ENCODE data around the gene FAM9A. TPM values are rescaled to one million over a fixed set of nuclear protein-coding genes. Genes with fewer than 3 reads are reported as not detected.
A peak's percentile ranks its signal among the peaks of the same experiment; 100 is the strongest.

The FAM9A gene
- total and polyA plus RNA-seq, 2 of the 13 experiments (the other 11 are each of a cell fraction or from before 2014, with no cell fraction given), result not detected

DNA sequence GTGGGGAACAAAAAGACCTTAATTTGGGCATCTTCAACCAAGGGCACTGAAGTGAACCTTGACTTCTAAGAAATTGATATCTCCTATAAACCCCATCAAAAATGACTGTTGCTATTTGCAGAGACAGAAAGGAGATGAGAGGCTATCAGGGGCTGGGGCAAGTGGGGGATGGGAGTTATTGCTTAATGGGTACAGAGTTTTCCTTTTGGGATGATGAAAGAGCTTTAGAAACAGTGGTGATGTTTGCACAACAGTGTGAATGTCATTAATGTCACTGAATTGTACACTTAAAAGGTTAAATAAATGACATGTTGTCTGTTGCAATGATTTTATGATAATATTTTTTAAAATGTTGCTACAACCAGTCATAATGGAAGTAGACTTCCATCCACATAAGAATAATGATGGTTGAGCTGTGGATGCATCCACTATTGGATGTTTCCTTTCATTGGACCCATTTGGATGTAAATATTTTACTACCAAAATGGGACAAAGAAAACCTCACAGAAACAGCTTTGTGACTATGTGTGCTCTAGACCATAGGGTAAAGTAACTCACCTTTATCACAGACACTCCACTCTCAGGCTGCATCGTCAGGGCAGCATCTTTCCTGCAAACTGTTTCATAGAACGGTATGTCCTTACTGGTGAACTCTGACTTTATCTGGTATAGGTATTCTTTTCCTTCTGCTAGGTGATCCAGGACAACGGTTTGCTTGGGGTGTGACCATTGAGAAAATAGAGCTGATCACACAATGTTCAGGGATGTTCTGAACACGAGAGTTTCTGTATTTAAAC is 31.6 kb upstream of the FAM9A start:
- POLR2A ChIA-PET, result no interaction called here
- no peak overlapping the region for H3K27ac ChIP-seq (ENCODE audit: extremely low read length, insufficient read depth, low read length)
- TF ChIP-seq, protein P1, sequence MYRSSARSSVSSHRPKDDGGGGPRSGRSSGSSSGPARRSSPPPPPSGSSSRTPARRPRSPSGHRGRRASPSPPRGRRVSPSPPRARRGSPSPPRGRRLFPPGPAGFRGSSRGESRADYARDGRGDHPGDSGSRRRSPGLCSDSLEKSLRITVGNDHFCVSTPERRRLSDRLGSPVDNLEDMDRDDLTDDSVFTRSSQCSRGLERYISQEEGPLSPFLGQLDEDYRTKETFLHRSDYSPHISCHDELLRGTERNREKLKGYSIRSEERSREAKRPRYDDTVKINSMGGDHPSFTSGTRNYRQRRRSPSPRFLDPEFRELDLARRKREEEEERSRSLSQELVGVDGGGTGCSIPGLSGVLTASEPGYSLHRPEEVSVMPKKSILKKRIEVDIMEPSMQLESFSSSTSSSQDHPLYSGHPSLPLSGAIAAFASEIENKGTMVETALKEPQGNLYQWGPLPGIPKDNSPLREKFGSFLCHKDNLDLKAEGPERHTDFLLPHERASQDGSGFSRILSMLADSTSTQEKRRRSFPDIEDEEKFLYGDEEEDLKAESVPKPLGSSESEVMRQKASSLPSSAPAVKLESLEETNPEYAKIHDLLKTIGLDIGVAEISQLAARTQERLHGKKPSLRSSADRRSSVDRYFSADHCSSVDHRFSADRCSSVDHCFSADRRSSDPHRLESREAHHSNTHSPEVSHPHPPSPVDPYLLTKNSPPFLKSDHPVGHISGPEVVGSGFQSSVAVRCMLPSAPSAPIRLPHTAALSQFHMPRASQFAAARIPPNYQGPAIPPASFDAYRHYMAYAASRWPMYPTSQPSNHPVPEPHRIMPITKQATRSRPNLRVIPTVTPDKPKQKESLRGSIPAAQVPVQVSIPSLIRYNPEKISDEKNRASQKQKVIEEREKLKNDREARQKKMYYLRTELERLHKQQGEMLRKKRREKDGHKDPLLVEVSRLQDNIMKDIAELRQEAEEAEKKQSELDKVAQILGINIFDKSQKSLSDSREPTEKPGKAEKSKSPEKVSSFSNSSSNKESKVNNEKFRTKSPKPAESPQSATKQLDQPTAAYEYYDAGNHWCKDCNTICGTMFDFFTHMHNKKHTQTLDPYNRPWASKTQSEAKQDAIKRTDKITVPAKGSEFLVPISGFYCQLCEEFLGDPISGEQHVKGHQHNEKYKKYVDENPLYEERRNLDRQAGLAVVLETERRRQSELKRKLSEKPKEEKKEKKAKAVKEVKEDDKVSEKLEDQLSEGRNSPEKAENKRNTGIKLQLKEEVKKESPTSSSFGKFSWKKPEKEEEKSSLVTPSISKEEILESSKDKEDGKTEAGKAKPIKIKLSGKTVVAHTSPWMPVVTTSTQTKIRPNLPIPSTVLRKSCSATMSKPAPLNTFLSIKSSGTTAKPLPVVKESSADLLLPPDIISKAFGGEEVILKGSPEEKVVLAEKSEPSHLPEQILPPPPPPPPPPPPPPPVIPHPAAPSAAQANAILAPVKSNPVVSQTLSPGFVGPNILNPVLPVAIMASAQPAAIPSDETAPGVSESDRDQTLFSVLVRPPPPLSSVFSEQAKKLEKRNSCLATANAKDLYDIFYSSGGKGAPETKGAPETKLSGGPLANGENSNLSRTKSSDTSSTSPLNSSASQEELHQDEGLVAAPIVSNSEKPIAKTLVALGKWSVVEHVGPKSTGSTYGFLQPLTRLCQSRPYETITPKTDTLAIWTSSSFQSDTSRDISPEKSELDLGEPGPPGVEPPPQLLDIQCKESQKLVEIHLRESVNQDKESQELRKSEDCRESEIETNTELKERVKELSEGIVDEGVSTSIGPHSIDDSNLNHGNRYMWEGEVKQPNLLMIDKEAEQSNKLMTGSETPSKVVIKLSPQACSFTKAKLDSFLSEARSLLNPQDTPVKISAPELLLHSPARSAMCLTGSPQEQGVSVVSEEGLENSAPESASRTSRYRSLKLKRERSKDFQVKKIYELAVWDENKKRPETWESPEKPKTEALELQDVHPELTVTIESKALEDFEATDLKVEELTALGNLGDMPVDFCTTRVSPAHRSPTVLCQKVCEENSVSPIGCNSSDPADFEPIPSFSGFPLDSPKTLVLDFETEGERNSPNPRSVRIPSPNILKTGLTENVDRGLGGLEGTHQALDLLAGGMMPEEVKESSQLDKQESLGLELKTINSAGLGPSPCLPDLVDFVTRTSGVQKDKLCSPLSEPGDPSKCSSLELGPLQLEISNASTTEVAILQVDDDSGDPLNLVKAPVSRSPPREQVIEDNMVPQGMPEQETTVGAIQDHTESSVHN (CRISPR knock-in tag; IDR thresholded peaks at IDR 0.05), result no peak
- TF ChIP-seq RFX3 (CRISPR knock-in tag; IDR thresholded peaks at IDR 0.05), result no peak
- peak in 1 of 2 experiments; percentile 20; a peak in 1 of 4 replicates for TF ChIP-seq EP300 (IDR thresholded peaks at IDR 0.05; ENCODE audit: low read depth in 2 of 2, low read length in 2 of 2)
- no peak for TF ChIP-seq EP300 (CRISPR knock-in tag; IDR thresholded peaks at IDR 0.05; ENCODE audit: borderline replicate concordance)
- peak; percentile 78 for TF ChIP-seq NR2F2 (IDR thresholded peaks at IDR 0.05; ENCODE audit: borderline replicate concordance, low read depth)
- TF ChIP-seq SNAPC2 (CRISPR knock-in tag; IDR thresholded peaks at IDR 0.05), result no peak
- no peak for TF ChIP-seq MTF1 (CRISPR knock-in tag; IDR thresholded peaks at IDR 0.05)
- TF ChIP-seq, protein P2, sequence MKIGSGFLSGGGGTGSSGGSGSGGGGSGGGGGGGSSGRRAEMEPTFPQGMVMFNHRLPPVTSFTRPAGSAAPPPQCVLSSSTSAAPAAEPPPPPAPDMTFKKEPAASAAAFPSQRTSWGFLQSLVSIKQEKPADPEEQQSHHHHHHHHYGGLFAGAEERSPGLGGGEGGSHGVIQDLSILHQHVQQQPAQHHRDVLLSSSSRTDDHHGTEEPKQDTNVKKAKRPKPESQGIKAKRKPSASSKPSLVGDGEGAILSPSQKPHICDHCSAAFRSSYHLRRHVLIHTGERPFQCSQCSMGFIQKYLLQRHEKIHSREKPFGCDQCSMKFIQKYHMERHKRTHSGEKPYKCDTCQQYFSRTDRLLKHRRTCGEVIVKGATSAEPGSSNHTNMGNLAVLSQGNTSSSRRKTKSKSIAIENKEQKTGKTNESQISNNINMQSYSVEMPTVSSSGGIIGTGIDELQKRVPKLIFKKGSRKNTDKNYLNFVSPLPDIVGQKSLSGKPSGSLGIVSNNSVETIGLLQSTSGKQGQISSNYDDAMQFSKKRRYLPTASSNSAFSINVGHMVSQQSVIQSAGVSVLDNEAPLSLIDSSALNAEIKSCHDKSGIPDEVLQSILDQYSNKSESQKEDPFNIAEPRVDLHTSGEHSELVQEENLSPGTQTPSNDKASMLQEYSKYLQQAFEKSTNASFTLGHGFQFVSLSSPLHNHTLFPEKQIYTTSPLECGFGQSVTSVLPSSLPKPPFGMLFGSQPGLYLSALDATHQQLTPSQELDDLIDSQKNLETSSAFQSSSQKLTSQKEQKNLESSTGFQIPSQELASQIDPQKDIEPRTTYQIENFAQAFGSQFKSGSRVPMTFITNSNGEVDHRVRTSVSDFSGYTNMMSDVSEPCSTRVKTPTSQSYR (CRISPR knock-in tag; IDR thresholded peaks at IDR 0.05; ENCODE audit: borderline replicate concordance), result peak; percentile 35; the same call in 1 of the 2 replicates
- TF ChIP-seq SMAD1 (CRISPR knock-in tag; IDR thresholded peaks at IDR 0.05; ENCODE audit: borderline replicate concordance, low read depth), result no peak
- TF ChIP-seq, protein P3, sequence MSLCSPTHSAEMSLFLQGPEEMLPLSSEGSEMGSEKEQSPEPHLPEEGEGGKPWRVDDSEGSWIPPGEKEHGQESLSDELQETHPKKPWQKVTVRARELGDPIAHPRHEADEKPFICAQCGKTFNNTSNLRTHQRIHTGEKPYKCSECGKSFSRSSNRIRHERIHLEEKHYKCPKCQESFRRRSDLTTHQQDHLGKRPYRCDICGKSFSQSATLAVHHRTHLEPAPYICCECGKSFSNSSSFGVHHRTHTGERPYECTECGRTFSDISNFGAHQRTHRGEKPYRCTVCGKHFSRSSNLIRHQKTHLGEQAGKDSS (CRISPR knock-in tag; IDR thresholded peaks at IDR 0.05; ENCODE audit: borderline replicate concordance, low read depth), result no peak

More for the DNA sequence above, 31.6 kb upstream of the FAM9A start:
- no peaks in the 10 kb centered on the region for H3K9me3 ChIP-seq (ENCODE audit: low read length)
- no peaks in the 10 kb centered on the region for H3K4me1 ChIP-seq (ENCODE audit: insufficient read depth, low read length)
- 0% methylated on average over 2 of the region's 4 CpGs for WGBS (ENCODE audit: low lambda C conversion rate)
- no peak for ATAC-seq
- intact Hi-C loops (cut with micrococcal nuclease; ENCODE audit: unreplicated experiment) (no loop called here), in situ Hi-C loops (cut with HindIII; ENCODE audit: extremely low pct_ligation_motif_present, low pct_unique_long_range_greater_than_20kb) (no loop called here)
- no TSS peak for BruUV-seq (replicated peaks)
- H3K4me2 ChIP-seq (ENCODE audit: low read depth, low read length), result no peak overlapping the region
- no peaks in the 10 kb centered on the region for H3K79me2 ChIP-seq (ENCODE audit: insufficient read depth, low read length)
- no peak overlapping the region for H3K4me3 ChIP-seq (replicated peaks in 1 of 3; ENCODE audit: insufficient read depth in 1 of 3, low read depth in 2 of 3, low read length in 3 of 3)
- FAIRE-seq, result peak; percentile 12
- no peaks in the 10 kb centered on the region for H3K36me3 ChIP-seq (replicated peaks in 1 of 2; ENCODE audit: control insufficient read depth in 1 of 2, insufficient read depth in 2 of 2, low read length in 2 of 2)
- no peaks in the 10 kb centered on the region for H4K20me1 ChIP-seq (ENCODE audit: insufficient read depth, low read length)
- no peak for DNase-seq (ENCODE audit: low spot score)
- CTCF ChIA-PET (ENCODE audit: low intra/inter-chr PET ratio, low total read pairs), result no interaction called here
- H3K27me3 ChIP-seq (ENCODE audit: control insufficient read depth in 1 of 2, insufficient read depth in 2 of 2, low read length in 2 of 2), result no peaks in the 10 kb centered on the region
- no peak overlapping the region for H2AFZ ChIP-seq (ENCODE audit: low read length)
- no peak overlapping the region for H3K9ac ChIP-seq (ENCODE audit: insufficient read depth, low read depth, low read length)

Measured in HepG2 (cell line).